DOHH2 (cell line): ENCODE measurements around the gene NPM1.

Source experiments
- EZH2phosphoT487 ChIP-seq: fragments of 200-600 bp; sonication (generic); IDR thresholded peaks from 2 replicates; pipeline ENCODE4 v1.6.1; 2017; ENCODE audit warnings: borderline replicate concordance, mild to moderate bottlenecking, antibody characterized with exemption, low read length, moderate library complexity, mixed read lengths
- TF ChIP-seq, protein P1 (sequence below): fragments of 200-600 bp; sonication (generic); IDR thresholded peaks from one replicate; pipeline ENCODE4 v1.5.1; 2014; ENCODE audit warnings: antibody characterized with exemption, mild to moderate bottlenecking, low read depth, low read length; ENCODE audit not compliant: poor library complexity, severe bottlenecking

DNA sequence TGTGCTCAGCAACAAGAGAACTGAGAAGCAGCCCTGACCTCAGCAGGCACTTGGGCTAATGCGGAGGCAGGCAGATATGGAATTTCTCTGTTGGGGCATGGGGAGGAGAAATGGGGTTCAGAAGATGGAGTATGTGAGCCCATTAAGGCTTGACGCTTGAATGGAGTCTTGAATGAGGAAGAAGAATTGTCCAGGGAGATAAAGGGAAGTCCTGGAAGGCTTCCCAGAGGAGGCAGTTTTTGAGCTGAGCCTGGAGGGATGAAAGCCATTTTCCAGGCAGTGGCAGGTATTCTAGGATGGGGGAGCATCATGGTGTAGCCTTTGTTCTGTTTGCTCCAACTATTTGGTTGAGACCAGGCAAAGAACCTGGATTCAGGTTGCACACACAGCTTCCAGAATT lies 66.3 kb downstream of the NPM1 start:
- TF ChIP-seq, protein P1, sequence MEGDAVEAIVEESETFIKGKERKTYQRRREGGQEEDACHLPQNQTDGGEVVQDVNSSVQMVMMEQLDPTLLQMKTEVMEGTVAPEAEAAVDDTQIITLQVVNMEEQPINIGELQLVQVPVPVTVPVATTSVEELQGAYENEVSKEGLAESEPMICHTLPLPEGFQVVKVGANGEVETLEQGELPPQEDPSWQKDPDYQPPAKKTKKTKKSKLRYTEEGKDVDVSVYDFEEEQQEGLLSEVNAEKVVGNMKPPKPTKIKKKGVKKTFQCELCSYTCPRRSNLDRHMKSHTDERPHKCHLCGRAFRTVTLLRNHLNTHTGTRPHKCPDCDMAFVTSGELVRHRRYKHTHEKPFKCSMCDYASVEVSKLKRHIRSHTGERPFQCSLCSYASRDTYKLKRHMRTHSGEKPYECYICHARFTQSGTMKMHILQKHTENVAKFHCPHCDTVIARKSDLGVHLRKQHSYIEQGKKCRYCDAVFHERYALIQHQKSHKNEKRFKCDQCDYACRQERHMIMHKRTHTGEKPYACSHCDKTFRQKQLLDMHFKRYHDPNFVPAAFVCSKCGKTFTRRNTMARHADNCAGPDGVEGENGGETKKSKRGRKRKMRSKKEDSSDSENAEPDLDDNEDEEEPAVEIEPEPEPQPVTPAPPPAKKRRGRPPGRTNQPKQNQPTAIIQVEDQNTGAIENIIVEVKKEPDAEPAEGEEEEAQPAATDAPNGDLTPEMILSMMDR: no peak
- no peak for TF ChIP-seq EZH2phosphoT487
